Vagina (tissue), 2 donors: ENCODE results near the gene ARAP3. TPM values are rescaled to one million over a fixed set of nuclear protein-coding genes. Genes with fewer than 3 reads are reported as not detected.

Experiments
- DNase-seq, 2 donors: peaks; one replicate each; pipeline ENCODE4 v3.0.0-alpha.2; 2017; ENCODE audit errors: extremely low spot score in 2 of 2
- H3K27ac ChIP-seq: fragments of 200-600 bp; sonication (generic); one replicate; pipeline ENCODE4 v1.5.1; 2019
- H3K27me3 ChIP-seq: fragments of 200-600 bp; sonication (generic); one replicate; pipeline ENCODE4 v1.5.1; 2019
- H3K36me3 ChIP-seq, 2 donors: fragments of 200-600 bp; sonication (generic); one replicate each; pipeline ENCODE4 v1.5.1; 2017 to 2019
- H3K4me1 ChIP-seq: fragments of 200-600 bp; sonication (generic); one replicate; pipeline ENCODE4 v1.5.1; 2019
- H3K4me3 ChIP-seq, 2 donors: fragments of 200-600 bp; sonication (generic); 1 replicate in 1 of 2; 2 replicates in 1 of 2; pipeline ENCODE4 v1.5.1; 2016 to 2019
- H3K9me3 ChIP-seq: fragments of 200-600 bp; sonication (generic); one replicate; pipeline ENCODE4 v1.5.1; 2019
- CTCF ChIP-seq, 3 experiments: fragments of 450-650 bp in 2 of 3; fragments of 200-600 bp in 1 of 3; sonication (generic) in 1 of 3; IDR thresholded peaks; one replicate each; pipeline ENCODE4 v1.5.1; 2017 to 2019; ENCODE audit warnings: antibody characterized with exemption in 3 of 3, mild to moderate bottlenecking in 2 of 3, moderate library complexity in 2 of 3
- POLR2A ChIP-seq, 2 donors: fragments of 450-650 bp; IDR thresholded peaks; one replicate each; pipeline ENCODE4 v1.6.1; 2017; ENCODE audit warnings: antibody characterized with exemption in 2 of 2, mild to moderate bottlenecking in 2 of 2, moderate library complexity in 2 of 2
- POLR2AphosphoS5 ChIP-seq, 2 donors: sonication (generic); formaldehyde crosslinking; IDR thresholded peaks; one replicate each; pipeline ENCODE4 v1.9.0; 2017; ENCODE audit warnings: antibody characterized with exemption in 2 of 2, mild to moderate bottlenecking in 2 of 2, low read depth in 1 of 2; ENCODE audit not compliant: insufficient read depth in 1 of 2
- intact Hi-C: fragments of 100-400 bp; cut with DNase I; formaldehyde crosslinking; loops from one replicate; pipeline ENCODE4 v1.15.1; 2023
- total RNA-seq: library from RNA; depleted of rRNA; stranded (reverse); fragments of >200 nt; gene quantifications from one replicate; pipeline ENCODE4 v1.2.3, GENCODE V29; 2016

Gene ARAP3
- total RNA-seq, 1 donor from 2014 or later = 13.3 TPM

GRCh38 chr5:141672071-141672840 is 9.8 kb downstream of the ARAP3 start:
- Histone ChIP-seq H3K4me1 (no peaks in the 10 kb centered on the region), H3K36me3 (no peaks in the 10 kb centered on the region), H3K9me3 (no peaks in the 10 kb centered on the region), H3K4me3 (no peak overlapping the region), H3K27me3 (no peaks in the 10 kb centered on the region), H3K27ac (no peak overlapping the region)
- no peak for DNase-seq
- TF ChIP-seq POLR2AphosphoS5 (IDR thresholded peaks at IDR 0.05; ENCODE audit: insufficient read depth in 1 of 2, low read depth in 1 of 2) (no peak), POLR2A (IDR thresholded peaks at IDR 0.05) (no peak), CTCF (IDR thresholded peaks at IDR 0.05) (no peak)
- intact Hi-C loops = no loop called here

- TF ChIP-seq CTCF (IDR thresholded peaks at IDR 0.05) (no peak), POLR2AphosphoS5 (IDR thresholded peaks at IDR 0.05; ENCODE audit: insufficient read depth in 1 of 2, low read depth in 1 of 2) (no peak), POLR2A (IDR thresholded peaks at IDR 0.05) (no peak)
- no peak for DNase-seq
- H3K27me3 ChIP-seq = no peaks in the 10 kb centered on the region
- no peaks in the 10 kb centered on the region for H3K36me3 ChIP-seq
- no peak overlapping the region for H3K27ac ChIP-seq
- H3K4me3 ChIP-seq = no peak overlapping the region
- H3K9me3 ChIP-seq = no peaks in the 10 kb centered on the region
- intact Hi-C loops = no loop called here
- H3K4me1 ChIP-seq = no peaks in the 10 kb centered on the region
These were observed 12.5 kb downstream of the ARAP3 start for GRCh38 chr5:141669520-141669919.

GRCh38 chr5:141668601-141669265 is 13.3 kb downstream of the ARAP3 start:
- Histone ChIP-seq H3K9me3 (no peaks in the 10 kb centered on the region), H3K27ac (no peak overlapping the region), H3K4me1 (no peaks in the 10 kb centered on the region), H3K36me3 (no peaks in the 10 kb centered on the region), H3K4me3 (no peak overlapping the region), H3K27me3 (no peaks in the 10 kb centered on the region)
- TF ChIP-seq CTCF (IDR thresholded peaks at IDR 0.05) (no peak), POLR2AphosphoS5 (IDR thresholded peaks at IDR 0.05; ENCODE audit: insufficient read depth in 1 of 2, low read depth in 1 of 2) (no peak), POLR2A (IDR thresholded peaks at IDR 0.05) (no peak)
- DNase-seq = no peak
- intact Hi-C loops = no loop called here

GRCh38 chr5:141665995-141666940 is 15.8 kb downstream of the ARAP3 start:
- Histone ChIP-seq H3K27me3 (no peaks in the 10 kb centered on the region), H3K9me3 (no peaks in the 10 kb centered on the region), H3K4me3 (no peak overlapping the region), H3K4me1 (no peaks in the 10 kb centered on the region), H3K36me3 (no peaks in the 10 kb centered on the region), H3K27ac (no peak overlapping the region)
- no peak for DNase-seq
- intact Hi-C loops = no loop called here
- TF ChIP-seq POLR2AphosphoS5 (IDR thresholded peaks at IDR 0.05; ENCODE audit: insufficient read depth in 1 of 2, low read depth in 1 of 2) = no peak
- TF ChIP-seq POLR2A (IDR thresholded peaks at IDR 0.05) = no peak
- no peak for TF ChIP-seq CTCF (IDR thresholded peaks at IDR 0.05)
